Thyroid gland (tissue), 4 donors: ENCODE measurements around the gene ABAT.

Source experiments
- CTCF ChIP-seq, 6 experiments: fragments of 200-600 bp in 3 of 6; fragments of 450-650 bp in 3 of 6; sonication (generic) in 3 of 6; IDR thresholded peaks; one replicate each; pipeline ENCODE4 v1.5.1; 2016 to 2019; ENCODE audit warnings: antibody characterized with exemption in 6 of 6, mild to moderate bottlenecking in 2 of 6, inconsistent platforms in 1 of 6, moderate library complexity in 1 of 6
- POLR2A ChIP-seq, 2 donors: fragments of 450-650 bp; IDR thresholded peaks; one replicate each; pipeline ENCODE4 v1.6.1; 2017; ENCODE audit warnings: antibody characterized with exemption in 2 of 2, mild to moderate bottlenecking in 2 of 2, moderate library complexity in 1 of 2

- TF ChIP-seq CTCF (IDR thresholded peaks at IDR 0.05) (no peak), POLR2A (IDR thresholded peaks at IDR 0.05) (no peak)
These were observed 87.8 kb downstream of the ABAT start for GRCh38 chr16:8762254-8762653.
